PC-3 (cell line): ENCODE results near the gene PRICKLE4.

ENCODE experiments used
- EZH2phosphoT487 ChIP-seq: fragments of 300-600 bp; sonication (generic); IDR thresholded peaks from 2 replicates; pipeline ENCODE4 v1.6.1; 2018; ENCODE audit warnings: mild to moderate bottlenecking, antibody characterized with exemption, low read length, borderline replicate concordance
- TF ChIP-seq, protein P1 (sequence below): fragments of 300-600 bp; sonication (generic); conservative IDR thresholded peaks from 2 replicates; pipeline ENCODE4 v1.5.1; 2017; ENCODE audit warnings: antibody characterized with exemption, low read depth, mild to moderate bottlenecking, low read length

DNA sequence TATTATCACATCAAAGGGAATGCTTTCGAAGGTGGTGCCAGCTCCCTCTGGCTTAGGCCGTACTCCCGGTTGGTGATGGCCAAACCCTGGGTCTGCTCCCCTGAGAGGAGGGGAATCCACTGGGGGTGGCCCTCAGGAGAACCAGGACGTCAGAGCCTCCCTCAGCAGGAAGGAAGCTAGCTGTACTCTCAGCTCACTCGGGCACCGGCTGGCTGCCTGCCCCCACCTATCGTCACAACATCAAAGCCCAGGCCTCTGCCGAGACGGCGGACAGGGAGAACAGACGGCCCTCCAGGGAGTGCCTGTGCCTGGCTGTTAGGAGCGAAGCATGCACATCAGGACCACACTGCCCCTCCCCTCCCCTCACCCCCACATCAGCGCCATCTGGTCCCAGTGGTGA lies 24.2 kb upstream of the PRICKLE4 start:
- TF ChIP-seq, protein P1, sequence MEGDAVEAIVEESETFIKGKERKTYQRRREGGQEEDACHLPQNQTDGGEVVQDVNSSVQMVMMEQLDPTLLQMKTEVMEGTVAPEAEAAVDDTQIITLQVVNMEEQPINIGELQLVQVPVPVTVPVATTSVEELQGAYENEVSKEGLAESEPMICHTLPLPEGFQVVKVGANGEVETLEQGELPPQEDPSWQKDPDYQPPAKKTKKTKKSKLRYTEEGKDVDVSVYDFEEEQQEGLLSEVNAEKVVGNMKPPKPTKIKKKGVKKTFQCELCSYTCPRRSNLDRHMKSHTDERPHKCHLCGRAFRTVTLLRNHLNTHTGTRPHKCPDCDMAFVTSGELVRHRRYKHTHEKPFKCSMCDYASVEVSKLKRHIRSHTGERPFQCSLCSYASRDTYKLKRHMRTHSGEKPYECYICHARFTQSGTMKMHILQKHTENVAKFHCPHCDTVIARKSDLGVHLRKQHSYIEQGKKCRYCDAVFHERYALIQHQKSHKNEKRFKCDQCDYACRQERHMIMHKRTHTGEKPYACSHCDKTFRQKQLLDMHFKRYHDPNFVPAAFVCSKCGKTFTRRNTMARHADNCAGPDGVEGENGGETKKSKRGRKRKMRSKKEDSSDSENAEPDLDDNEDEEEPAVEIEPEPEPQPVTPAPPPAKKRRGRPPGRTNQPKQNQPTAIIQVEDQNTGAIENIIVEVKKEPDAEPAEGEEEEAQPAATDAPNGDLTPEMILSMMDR = no peak
- no peak for TF ChIP-seq EZH2phosphoT487
